Measurements from ENCODE around the gene CKAP4. TPM values are rescaled to one million over a fixed set of nuclear protein-coding genes. Genes with fewer than 3 reads are reported as not detected.

Gene CKAP4
- total RNA-seq, 8 experiments from 2014 or later = 38.0 to 132 (median 50.4) TPM

DNA sequence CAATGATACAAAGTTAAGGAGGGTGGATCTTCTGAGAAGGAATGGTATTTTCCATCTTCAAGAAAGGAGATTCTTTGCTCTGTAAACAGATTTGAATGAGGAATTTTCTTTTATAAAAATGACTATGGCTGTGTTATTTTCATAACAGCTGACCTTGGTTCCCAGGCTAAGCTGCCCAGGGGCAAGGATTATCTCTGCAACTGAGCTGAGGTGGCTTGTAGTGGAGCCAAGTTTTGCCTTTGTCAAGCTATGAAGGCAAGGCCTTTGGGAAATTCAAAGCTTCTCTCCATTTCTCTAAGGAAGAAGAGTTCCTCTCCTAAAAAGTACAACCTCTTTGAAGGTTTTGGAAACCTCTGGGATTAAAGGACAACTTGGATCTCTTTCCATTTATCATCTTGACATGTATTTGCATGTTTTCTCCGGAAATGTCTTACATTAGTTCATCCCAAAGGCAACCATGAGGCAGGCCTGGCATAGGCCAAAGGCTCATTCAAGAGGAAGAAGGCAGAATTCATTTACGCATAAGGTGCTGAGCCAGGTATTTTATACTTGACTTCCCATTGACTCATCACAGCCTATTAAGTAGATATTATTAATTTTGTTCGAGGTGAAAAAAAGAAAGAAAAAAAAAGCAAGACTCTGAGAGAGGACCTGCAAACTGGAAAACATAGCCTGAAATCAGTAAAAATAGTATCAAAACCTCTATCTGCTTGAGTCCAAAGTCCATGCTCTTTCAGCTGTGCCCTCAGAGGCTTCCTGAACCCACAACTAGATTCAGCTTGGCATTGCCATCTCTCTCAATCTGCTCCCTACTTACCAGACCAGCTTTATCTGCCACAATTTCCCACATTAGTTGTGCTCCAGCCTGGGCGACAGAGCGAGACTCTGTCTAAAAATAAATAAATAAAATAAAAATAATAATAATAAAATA lies 24.0 kb upstream of the CKAP4 start:
- H3K4me1 ChIP-seq (replicated peaks in 1 of 2) = no peaks in the 10 kb centered on the region
- H3K4me3 ChIP-seq = no peak overlapping the region
- WGBS, 10 experiments = 50 to 100% (median 80%) methylated on average over 1 to 5 of the region's 5 CpGs; no CpG with 5 or more reads in 1 of the 10 experiments
- H3K27ac ChIP-seq = no peak overlapping the region
- in situ Hi-C loops (cut with MboI; ENCODE audit: low pct_unique_long_range_greater_than_20kb in 2 of 9, low sequenced_read_pairs in 9 of 9, unreplicated experiment in 9 of 9) = no loop called here
- peak in 1 of 8 experiments; percentile 57 for ATAC-seq (replicated peaks in 6 of 8)

DNA sequence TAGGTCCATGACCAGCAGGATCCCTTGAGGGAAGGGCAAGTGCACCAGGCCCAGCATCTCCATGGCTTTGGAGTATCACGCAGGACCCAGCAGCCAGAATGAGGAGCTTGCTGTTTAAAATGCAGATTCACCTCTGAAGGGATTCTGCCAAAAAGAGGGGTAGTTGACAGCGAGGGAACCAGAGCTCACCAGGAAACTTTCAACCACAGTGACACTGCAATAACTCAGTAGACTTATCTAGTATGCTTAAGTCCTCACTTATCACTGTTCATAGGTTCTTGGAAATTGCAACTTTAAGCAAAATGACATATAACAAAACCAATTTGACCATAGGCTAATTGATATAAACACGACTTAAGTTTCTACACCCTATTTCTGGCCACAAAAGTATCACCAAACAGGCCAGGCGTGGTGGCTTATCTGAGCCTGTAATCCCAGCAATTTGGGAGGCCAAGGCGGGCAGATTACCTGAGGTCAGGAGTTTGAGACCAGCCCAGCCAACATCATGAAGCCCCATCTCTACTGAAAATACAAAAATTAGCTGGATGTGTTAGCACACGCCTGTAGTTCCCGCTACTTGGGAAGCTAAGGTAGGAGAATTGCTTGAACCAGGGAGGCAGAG lies 21.4 kb upstream of the CKAP4 start:
- Histone ChIP-seq H3K4me1 (replicated peaks in 1 of 2) (no peaks in the 10 kb centered on the region), H3K27ac (no peak overlapping the region), H3K4me3 (no peak overlapping the region)
- ATAC-seq (replicated peaks in 6 of 8) = no peak
- in situ Hi-C loops (cut with MboI; ENCODE audit: low pct_unique_long_range_greater_than_20kb in 2 of 9, low sequenced_read_pairs in 9 of 9, unreplicated experiment in 9 of 9) = no loop called here
- 60 to 100% (median 87%) methylated on average over 1 to 7 of the region's 7 CpGs; no CpG with 5 or more reads in 3 of the 10 experiments for WGBS, 10 experiments

GRCh38 chr12:106267535-106267934 lies 19.7 kb upstream of the CKAP4 start:
- in situ Hi-C loops (cut with MboI; ENCODE audit: low pct_unique_long_range_greater_than_20kb in 2 of 9, low sequenced_read_pairs in 9 of 9, unreplicated experiment in 9 of 9) = no loop called here
- WGBS, 10 experiments = 50 to 100% (median 83%) methylated on average over 1 to 2 of the region's 2 CpGs; no CpG with 5 or more reads in 2 of the 10 experiments
- ATAC-seq (replicated peaks in 6 of 8) = no peak

GRCh38 chr12:106265116-106265515 lies 17.3 kb upstream of the CKAP4 start:
- in situ Hi-C loops (cut with MboI; ENCODE audit: low pct_unique_long_range_greater_than_20kb in 2 of 9, low sequenced_read_pairs in 9 of 9, unreplicated experiment in 9 of 9) = no loop called here
- Histone ChIP-seq H3K4me3 (no peak overlapping the region), H3K27ac (no peak overlapping the region), H3K4me1 (replicated peaks in 1 of 2) (no peaks in the 10 kb centered on the region)
- no peak for ATAC-seq (replicated peaks in 6 of 8)
- 75 to 100% (median 92%) methylated on average over 1 of the region's 1 CpG; no CpG with 5 or more reads in 3 of the 10 experiments for WGBS, 10 experiments

More at GRCh38 chr12:106267535-106267934, 19.7 kb upstream of the CKAP4 start:
- H3K4me1 ChIP-seq (replicated peaks in 1 of 2) = no peaks in the 10 kb centered on the region
- no peak overlapping the region for H3K4me3 ChIP-seq
- H3K27ac ChIP-seq = no peak overlapping the region

- Histone ChIP-seq H3K4me3 (no peak overlapping the region), H3K4me1 (replicated peaks in 1 of 2) (no peaks in the 10 kb centered on the region), H3K27ac (no peak overlapping the region)
- 50 to 100% (median 73%) methylated on average over 1 of the region's 1 CpG; no CpG with 5 or more reads in 6 of the 10 experiments for WGBS, 10 experiments
- in situ Hi-C loops (cut with MboI; ENCODE audit: low pct_unique_long_range_greater_than_20kb in 2 of 9, low sequenced_read_pairs in 9 of 9, unreplicated experiment in 9 of 9) = no loop called here
- ATAC-seq (replicated peaks in 6 of 8) = no peak
Observed at GRCh38 chr12:106258935-106259334, 11.1 kb upstream of the CKAP4 start.

- no peak overlapping the region for H3K4me3 ChIP-seq
- H3K4me1 ChIP-seq (replicated peaks in 1 of 2) = no peaks in the 10 kb centered on the region
- no peak for ATAC-seq (replicated peaks in 6 of 8)
- H3K27ac ChIP-seq = no peak overlapping the region
- WGBS, 10 experiments = 0 to 100% (median 60%) methylated on average over 1 to 3 of the region's 4 CpGs; no CpG with 5 or more reads in 3 of the 10 experiments
- in situ Hi-C loops (cut with MboI; ENCODE audit: low pct_unique_long_range_greater_than_20kb in 2 of 9, low sequenced_read_pairs in 9 of 9, unreplicated experiment in 9 of 9) = no loop called here
Observed at GRCh38 chr12:106258226-106258625, 10.4 kb upstream of the CKAP4 start.

DNA sequence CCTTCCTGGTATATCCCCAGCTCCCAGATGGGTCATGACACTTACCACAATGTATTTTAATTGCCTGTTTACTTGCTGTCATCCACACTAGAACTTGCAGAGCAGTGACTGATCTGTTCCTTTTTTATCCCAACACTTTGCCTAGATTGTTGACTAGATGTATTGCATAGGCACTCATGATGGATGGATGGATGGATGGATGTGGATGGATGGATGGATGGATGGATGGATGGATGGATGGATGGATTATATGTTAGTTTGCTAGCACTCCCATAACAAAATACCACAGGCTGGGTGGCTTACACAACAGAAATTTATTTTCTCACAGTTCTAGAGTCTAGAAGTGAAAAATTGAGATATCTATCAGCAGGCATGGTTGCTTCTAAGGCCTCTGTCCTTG lies 8.7 kb upstream of the CKAP4 start:
- no peak overlapping the region for H3K4me3 ChIP-seq
- no peak for ATAC-seq (replicated peaks in 6 of 8)

GRCh38 chr12:106255952-106256351 lies 8.1 kb upstream of the CKAP4 start:
- WGBS, 10 experiments = 44 to 98% (median 74%) methylated on average over 1 to 5 of the region's 5 CpGs; no CpG with 5 or more reads in 2 of the 10 experiments
- no peak for ATAC-seq (replicated peaks in 6 of 8)
- in situ Hi-C loops (cut with MboI; ENCODE audit: low pct_unique_long_range_greater_than_20kb in 2 of 9, low sequenced_read_pairs in 9 of 9, unreplicated experiment in 9 of 9) = no loop called here

More for the DNA sequence above, 8.7 kb upstream of the CKAP4 start:
- in situ Hi-C loops (cut with MboI; ENCODE audit: low pct_unique_long_range_greater_than_20kb in 2 of 9, low sequenced_read_pairs in 9 of 9, unreplicated experiment in 9 of 9) = no loop called here
- Histone ChIP-seq H3K4me1 (replicated peaks in 1 of 2) (no peaks in the 10 kb centered on the region), H3K27ac (no peak overlapping the region)

DNA sequence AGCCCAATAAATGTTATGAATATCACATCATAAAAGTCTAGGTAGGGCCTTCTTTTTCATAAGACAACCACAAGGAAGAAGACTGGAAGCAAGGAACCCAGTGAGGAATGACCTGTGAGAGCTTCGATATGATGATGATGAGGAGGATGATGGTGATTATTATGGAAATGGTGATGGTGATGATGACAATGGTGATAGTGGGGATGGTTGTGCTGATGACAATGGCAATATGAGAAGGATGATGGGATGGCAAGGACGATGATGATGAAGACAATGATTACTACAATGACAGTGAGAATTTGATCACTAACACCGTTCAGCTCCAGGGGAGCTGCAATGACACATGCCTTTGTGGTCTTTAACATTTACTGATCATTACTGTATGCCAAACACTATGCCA lies 7.7 kb upstream of the CKAP4 start:
- H3K4me1 ChIP-seq (replicated peaks in 1 of 2) = no peaks in the 10 kb centered on the region
- 20 to 100% (median 75%) methylated on average over 1 to 3 of the region's 3 CpGs; no CpG with 5 or more reads in 1 of the 10 experiments for WGBS, 10 experiments
- in situ Hi-C loops (cut with MboI; ENCODE audit: low pct_unique_long_range_greater_than_20kb in 2 of 9, low sequenced_read_pairs in 9 of 9, unreplicated experiment in 9 of 9) = no loop called here
- no peak overlapping the region for H3K27ac ChIP-seq
- no peak overlapping the region for H3K4me3 ChIP-seq
- ATAC-seq (replicated peaks in 6 of 8) = no peak

More at GRCh38 chr12:106255952-106256351, 8.1 kb upstream of the CKAP4 start:
- no peaks in the 10 kb centered on the region for H3K4me1 ChIP-seq (replicated peaks in 1 of 2)
- no peak overlapping the region for H3K27ac ChIP-seq
- H3K4me3 ChIP-seq = no peak overlapping the region

DNA sequence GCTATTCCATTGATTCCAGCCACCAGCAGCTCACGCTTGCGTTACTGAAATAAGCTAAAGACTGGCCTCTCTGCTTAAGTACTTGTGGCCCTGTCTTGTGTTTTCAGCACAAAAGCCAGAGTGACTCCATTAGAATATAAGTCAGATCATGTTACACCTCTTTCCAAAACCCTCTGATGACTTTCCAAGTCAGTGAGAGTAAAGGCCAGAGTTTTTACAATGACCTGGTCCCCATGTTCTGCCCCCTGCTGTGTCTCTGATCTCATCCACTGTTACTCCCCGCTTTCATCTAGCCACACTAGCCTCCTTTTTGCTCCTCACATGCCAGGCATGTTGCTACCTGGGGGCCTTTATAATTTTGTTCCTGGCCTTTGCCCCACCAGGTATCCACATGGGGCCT lies 6.9 kb upstream of the CKAP4 start:
- ATAC-seq (replicated peaks in 6 of 8) = peak in 1 of 8 experiments; percentile 47
- H3K27ac ChIP-seq = no peak overlapping the region
- no peak overlapping the region for H3K4me3 ChIP-seq
- in situ Hi-C loops (cut with MboI; ENCODE audit: low pct_unique_long_range_greater_than_20kb in 2 of 9, low sequenced_read_pairs in 9 of 9, unreplicated experiment in 9 of 9) = no loop called here
- WGBS, 10 experiments = 22 to 94% (median 80%) methylated on average over 1 to 3 of the region's 3 CpGs; no CpG with 5 or more reads in 1 of the 10 experiments
- H3K4me1 ChIP-seq (replicated peaks in 1 of 2) = no peaks in the 10 kb centered on the region

GRCh38 chr12:106251631-106252455 lies 4.0 kb upstream of the CKAP4 start:
- Histone ChIP-seq H3K4me1 (replicated peaks in 1 of 2) (peaks cover 2 to 6% of the 10 kb centered on the region in 2 donors), H3K27ac (no peak overlapping the region), H3K4me3 (no peak overlapping the region)
- 0 to 100% (median 38%) methylated on average over 1 to 4 of the region's 6 CpGs; no CpG with 5 or more reads in 2 of the 10 experiments for WGBS, 10 experiments
- in situ Hi-C loops (cut with MboI; ENCODE audit: low pct_unique_long_range_greater_than_20kb in 2 of 9, low sequenced_read_pairs in 9 of 9, unreplicated experiment in 9 of 9) = no loop called here
- peak in 3 of 8 experiments; percentile 2 to 6 (median 4) for ATAC-seq (replicated peaks in 6 of 8)

DNA sequence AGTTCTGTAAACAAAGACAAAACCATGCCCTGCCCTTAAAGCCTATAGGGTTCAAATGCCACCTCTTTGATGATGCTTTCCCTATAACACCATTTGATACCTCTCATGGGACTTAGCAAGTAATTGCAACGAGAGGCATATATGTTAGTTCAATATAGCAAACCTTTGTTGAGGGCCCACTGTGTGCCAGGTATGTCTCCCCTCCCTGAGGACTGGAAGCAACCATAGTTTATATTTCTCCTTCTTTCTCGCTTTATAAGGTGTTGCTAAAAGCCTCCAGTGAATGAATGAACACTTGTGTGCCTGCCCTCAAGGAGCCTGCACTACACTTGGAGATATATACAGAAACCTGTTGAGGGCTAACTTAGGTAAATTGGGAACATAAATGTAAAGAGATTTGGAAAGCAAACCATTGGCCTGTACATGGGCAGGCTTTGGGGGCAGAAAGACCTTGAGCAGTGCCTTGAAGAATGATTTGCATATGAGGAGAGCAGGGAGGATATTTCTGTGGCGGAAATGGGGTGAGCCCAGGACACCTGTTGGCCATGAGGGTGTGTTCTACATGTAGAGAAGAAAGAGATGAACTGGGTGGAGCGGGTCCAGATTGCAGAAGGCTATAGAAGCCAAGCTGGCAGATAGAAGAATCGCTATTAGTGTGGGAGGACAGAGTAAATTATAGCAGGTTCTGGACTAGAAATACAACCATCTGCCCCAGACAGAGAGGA lies 1.8 kb upstream of the CKAP4 start:
- no peak overlapping the region for H3K4me3 ChIP-seq
- ATAC-seq (replicated peaks in 6 of 8) = no peak
- in situ Hi-C loops (cut with MboI; ENCODE audit: low pct_unique_long_range_greater_than_20kb in 2 of 9, low sequenced_read_pairs in 9 of 9, unreplicated experiment in 9 of 9) = loop anchor here in 2 of 9 experiments (25.0 kb wide), 2 partner anchors 88 to 663 kb away; no protein-coding TSS in a partner anchor
- 56 to 100% (median 82%) methylated on average over 1 to 5 of the region's 5 CpGs; no CpG with 5 or more reads in 1 of the 10 experiments for WGBS, 10 experiments
- peaks cover 23 to 24% of the 10 kb centered on the region in 2 donors for H3K4me1 ChIP-seq (replicated peaks in 1 of 2)
- no peak overlapping the region for H3K27ac ChIP-seq

Data from motor neuron (in vitro differentiated cells).